BLaER1 (cell line): Measurements from ENCODE around the gene ZBTB37.
"Not testable (repeated sequence)": the region's sequence is repeated elsewhere in the genome, so short reads cannot be mapped to it uniquely, and the experiment has no call there.

Source experiments
- H3K27ac ChIP-seq: shearing (Covaris generic); formaldehyde crosslinking; 2 replicates; pipeline ENCODE4 v1.8.1; 2022
- H3K27me3 ChIP-seq: shearing (Covaris generic); formaldehyde crosslinking; 2 replicates; pipeline ENCODE4 v1.8.1; 2022
- H3K36me3 ChIP-seq: shearing (Covaris generic); formaldehyde crosslinking; 2 replicates; pipeline ENCODE4 v1.8.1; 2022
- H3K4me1 ChIP-seq: shearing (Covaris generic); formaldehyde crosslinking; 2 replicates; pipeline ENCODE4 v1.8.1; 2022
- H3K4me2 ChIP-seq: shearing (Covaris generic); formaldehyde crosslinking; 2 replicates; pipeline ENCODE4 v1.8.1; 2022
- H3K4me3 ChIP-seq: shearing (Covaris generic); formaldehyde crosslinking; 2 replicates; pipeline ENCODE4 v1.8.1; 2022
- H3K9ac ChIP-seq: shearing (Covaris generic); formaldehyde crosslinking; 2 replicates; pipeline ENCODE4 v1.8.1; 2022
- H3K9me3 ChIP-seq: shearing (Covaris generic); formaldehyde crosslinking; 2 replicates; pipeline ENCODE4 v1.8.1; 2022
- H4K20me1 ChIP-seq: shearing (Covaris generic); formaldehyde crosslinking; 2 replicates; pipeline ENCODE4 v1.8.1; 2022
- Cebpa-rat ChIP-seq: shearing (Covaris generic); IDR thresholded peaks from 2 replicates; pipeline ENCODE4 v1.8.1; 2022

The ZBTB37 gene

DNA sequence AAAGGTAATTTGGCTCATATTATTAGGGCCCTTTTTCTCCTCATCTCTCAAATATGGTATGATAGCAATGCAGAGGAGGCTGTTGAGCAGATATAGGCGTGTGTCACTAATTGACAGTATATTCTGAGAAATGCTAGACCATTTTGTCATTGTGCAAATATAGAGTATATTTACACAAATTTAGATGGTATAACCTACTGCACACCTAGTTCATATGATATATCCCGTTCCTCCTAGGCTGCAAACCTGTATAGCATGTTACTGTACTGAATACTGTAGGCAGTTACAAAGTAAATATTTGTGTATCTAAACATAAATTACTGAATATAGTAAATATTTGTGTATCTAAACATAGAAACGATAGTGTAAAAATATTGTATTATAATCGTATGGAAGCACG, 8.6 kb downstream of the ZBTB37 start:
- TF ChIP-seq Cebpa-rat: no peak
- H3K27ac ChIP-seq: no peak overlapping the region
- peaks cover 6% of the 10 kb centered on the region for H3K4me1 ChIP-seq
- H3K4me3 ChIP-seq: no peak overlapping the region
- H3K36me3 ChIP-seq: peaks cover 8% of the 10 kb centered on the region; the same call in 1 of the 2 replicates
- no peaks in the 10 kb centered on the region for H4K20me1 ChIP-seq
- H3K27me3 ChIP-seq: no peaks in the 10 kb centered on the region
- no peak overlapping the region for H3K9ac ChIP-seq
- H3K9me3 ChIP-seq: no peaks in the 10 kb centered on the region
- no peak overlapping the region for H3K4me2 ChIP-seq

DNA sequence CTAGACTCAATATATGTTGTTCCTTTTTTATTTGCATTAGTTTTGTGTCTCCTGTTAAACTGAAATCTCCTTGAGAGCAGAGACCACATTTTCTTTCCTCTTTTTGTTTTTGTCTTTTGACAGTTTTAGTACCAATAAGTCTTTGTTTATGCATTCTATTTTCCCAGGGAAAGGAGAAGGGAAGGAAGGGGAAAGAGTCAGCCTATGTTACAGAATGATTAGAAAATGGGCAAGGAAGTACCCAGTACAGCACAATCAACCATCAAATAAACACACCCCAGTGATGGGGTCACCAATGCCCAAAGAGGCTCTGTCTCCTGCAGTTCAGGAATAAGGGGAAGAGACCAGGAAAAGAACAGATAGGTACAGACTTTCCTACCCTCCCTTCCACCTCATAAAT, 10.1 kb downstream of the ZBTB37 start:
- no peak overlapping the region for H3K27ac ChIP-seq
- H4K20me1 ChIP-seq: no peaks in the 10 kb centered on the region
- no peaks in the 10 kb centered on the region for H3K9me3 ChIP-seq
- no peak overlapping the region for H3K9ac ChIP-seq
- TF ChIP-seq Cebpa-rat: no peak
- no peaks in the 10 kb centered on the region for H3K27me3 ChIP-seq
- no peak overlapping the region for H3K4me3 ChIP-seq
- H3K4me1 ChIP-seq: no peaks in the 10 kb centered on the region
- no peak overlapping the region for H3K4me2 ChIP-seq
- H3K36me3 ChIP-seq: peaks cover 8% of the 10 kb centered on the region; the same call in 1 of the 2 replicates

DNA sequence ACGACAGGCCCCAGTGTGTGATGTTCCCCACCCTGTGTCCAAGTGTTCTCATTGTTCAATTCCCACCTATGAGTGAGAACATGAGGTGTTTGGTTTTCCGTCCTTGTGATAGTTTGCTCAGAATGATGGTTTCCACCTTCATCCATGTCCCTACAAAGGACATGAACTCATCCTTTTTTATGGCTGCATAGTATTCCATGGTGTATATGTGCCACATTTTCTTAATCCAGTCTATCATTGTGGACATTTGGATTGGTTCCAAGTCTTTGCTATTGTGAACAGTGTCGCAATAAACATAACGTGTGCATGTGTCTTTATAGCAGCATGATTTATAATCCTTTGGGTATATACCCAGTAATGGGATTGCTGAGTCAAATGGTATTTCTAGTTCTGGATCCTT, 12.9 kb downstream of the ZBTB37 start:
- H3K4me1 ChIP-seq: not testable (repeated sequence)
- H3K36me3 ChIP-seq: peaks cover 10% of the 10 kb centered on the region

DNA sequence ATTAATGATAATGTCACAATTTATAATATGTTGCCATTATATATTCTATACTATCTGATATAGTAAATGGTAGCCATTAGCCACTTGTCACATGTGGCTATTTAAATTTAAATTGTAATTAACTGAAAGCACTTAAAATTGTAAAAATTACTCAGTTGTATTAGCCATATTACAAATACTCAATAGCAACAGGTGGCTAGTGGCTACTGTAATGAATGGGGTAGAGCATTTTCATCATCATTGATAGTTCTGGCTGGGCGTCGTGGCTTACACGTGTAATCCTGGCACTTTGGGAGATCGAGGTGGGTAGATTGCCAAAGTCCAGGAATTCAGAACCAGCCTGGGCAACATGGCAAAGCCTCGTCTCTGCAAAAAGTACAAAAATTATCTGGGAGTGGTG, 16.5 kb downstream of the ZBTB37 start:
- no peak for TF ChIP-seq Cebpa-rat
- Histone ChIP-seq H3K9me3 (no peaks in the 10 kb centered on the region), H4K20me1 (no peaks in the 10 kb centered on the region), H3K36me3 (peaks cover 15% of the 10 kb centered on the region), H3K9ac (no peak overlapping the region), H3K27me3 (no peaks in the 10 kb centered on the region), H3K27ac (no peak overlapping the region), H3K4me1 (no peaks in the 10 kb centered on the region), H3K4me3 (no peak overlapping the region), H3K4me2 (no peak overlapping the region)

More for the DNA sequence above, 12.9 kb downstream of the ZBTB37 start:
- H3K9ac ChIP-seq, H3K4me2 ChIP-seq, H3K27me3 ChIP-seq, H3K9me3 ChIP-seq, H3K27ac ChIP-seq, H4K20me1 ChIP-seq, H3K4me3 ChIP-seq: not testable (repeated sequence)

DNA sequence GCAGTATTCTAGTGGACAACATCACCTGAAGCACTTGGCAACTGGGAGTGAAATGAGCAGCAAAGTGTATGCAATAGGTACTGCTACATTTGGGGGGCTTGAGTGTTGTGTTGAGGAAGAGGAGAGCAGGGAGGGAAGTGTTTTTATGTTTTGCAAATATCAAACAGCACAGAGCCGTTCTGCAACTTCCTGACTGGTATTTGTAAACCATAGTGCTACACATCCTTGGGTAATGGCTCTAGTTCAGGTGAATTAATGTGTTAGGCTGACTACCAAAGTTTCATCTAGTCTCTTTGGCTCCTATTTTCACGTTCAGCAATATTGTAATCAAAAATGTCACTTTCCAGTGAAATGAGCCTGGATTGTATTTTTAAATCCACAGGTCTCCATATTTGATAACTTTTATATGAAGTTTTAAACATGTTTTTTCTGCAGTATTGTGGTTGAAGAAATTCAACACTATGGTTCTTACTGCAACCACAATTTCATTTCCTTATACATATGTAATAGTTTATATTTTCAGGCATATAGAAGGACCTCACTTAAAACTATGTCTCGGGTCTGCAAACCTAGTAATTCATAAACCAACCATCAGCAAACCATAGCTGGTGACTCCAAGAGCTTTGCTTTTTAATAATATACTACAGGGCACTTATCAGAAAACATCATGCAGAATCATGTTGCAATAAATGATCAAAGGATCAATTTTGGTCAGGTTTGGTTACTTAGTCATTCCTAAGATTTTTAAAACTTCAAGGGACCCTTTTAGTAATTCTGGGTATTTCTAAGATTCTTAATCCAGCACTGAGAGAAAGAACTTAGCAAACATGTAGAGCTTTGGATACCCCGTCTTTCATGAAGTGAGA, 18.8 kb downstream of the ZBTB37 start:
- Histone ChIP-seq H3K27ac (no peak overlapping the region), H3K9ac (no peak overlapping the region), H3K4me2 (no peak overlapping the region), H3K9me3 (no peaks in the 10 kb centered on the region), H3K36me3 (peaks cover 15% of the 10 kb centered on the region), H4K20me1 (no peaks in the 10 kb centered on the region), H3K4me1 (no peaks in the 10 kb centered on the region), H3K4me3 (no peak overlapping the region), H3K27me3 (no peaks in the 10 kb centered on the region)
- TF ChIP-seq Cebpa-rat: no peak

DNA sequence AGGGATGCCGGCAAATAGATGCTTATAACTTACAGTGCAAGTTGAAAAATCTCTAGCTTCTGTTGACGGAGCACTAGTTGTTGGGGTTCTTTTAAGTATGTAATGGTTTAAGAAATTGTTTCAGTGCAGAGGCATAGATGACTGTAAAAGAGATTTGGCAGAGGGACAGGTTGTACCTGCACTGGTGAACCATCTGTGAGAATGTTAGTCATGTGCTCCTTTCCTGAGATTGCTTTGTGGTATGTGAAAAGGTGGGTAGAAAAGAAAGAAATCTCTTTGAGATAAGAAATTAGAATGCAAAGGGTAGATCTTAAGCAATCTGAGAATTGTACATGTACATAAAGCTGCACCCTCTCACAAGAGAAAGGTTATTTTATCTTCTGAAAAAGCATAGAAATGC, 19.4 kb downstream of the ZBTB37 start:
- Histone ChIP-seq H3K27me3 (no peaks in the 10 kb centered on the region), H3K4me3 (no peak overlapping the region), H3K9ac (no peak overlapping the region), H3K36me3 (peaks cover 15% of the 10 kb centered on the region), H3K4me1 (no peaks in the 10 kb centered on the region), H3K9me3 (no peaks in the 10 kb centered on the region), H3K4me2 (no peak overlapping the region), H3K27ac (no peak overlapping the region), H4K20me1 (no peaks in the 10 kb centered on the region)
- no peak for TF ChIP-seq Cebpa-rat

DNA sequence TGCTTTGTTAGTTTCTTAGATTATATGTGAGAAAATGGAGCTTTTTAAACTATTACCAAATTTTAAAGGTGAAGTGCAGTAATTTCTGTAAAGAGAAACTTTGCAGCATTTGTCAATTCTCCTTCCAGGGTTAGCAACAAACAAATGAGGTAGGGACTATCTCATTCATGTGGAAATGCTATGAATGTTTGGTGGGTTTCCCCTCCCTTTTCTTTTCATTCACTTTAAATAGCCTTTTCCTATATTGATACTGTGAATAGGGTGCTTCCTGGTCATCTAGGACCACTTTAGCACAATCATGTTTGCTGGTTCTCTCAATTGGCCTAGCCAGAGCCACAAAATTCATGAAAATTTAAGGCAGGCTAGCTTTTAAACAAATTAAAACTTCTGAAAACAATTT, 20.6 kb downstream of the ZBTB37 start:
- TF ChIP-seq Cebpa-rat: no peak
- Histone ChIP-seq H3K27ac (no peak overlapping the region), H3K9me3 (no peaks in the 10 kb centered on the region), H3K27me3 (no peaks in the 10 kb centered on the region), H3K4me3 (no peak overlapping the region), H4K20me1 (no peaks in the 10 kb centered on the region), H3K4me2 (no peak overlapping the region), H3K9ac (no peak overlapping the region), H3K36me3 (peaks cover 15% of the 10 kb centered on the region), H3K4me1 (no peaks in the 10 kb centered on the region)

DNA sequence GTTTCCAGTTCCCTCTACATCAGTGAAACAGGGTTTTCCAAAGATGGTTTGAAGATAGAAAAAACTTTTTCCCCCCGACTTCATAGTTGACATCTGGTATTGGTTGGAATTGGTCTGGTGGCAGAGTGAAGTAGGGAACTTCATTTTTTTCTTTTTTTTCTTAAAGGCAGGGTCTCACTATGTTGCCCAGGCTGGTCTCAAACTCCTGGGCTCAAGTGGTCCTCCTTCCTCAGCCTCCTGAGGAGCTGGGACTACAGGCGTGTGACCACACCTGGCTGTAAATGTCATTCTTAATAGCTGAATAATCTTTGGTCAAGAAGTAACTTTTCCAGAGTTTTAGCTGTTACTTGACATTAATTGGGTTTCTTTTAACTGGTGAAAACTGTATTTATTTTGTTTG, 21.7 kb downstream of the ZBTB37 start:
- Histone ChIP-seq H3K36me3 (peaks cover 15% of the 10 kb centered on the region), H3K4me3 (no peak overlapping the region), H3K4me2 (no peak overlapping the region), H3K9me3 (no peaks in the 10 kb centered on the region), H3K27ac (no peak overlapping the region), H4K20me1 (no peaks in the 10 kb centered on the region), H3K9ac (no peak overlapping the region), H3K27me3 (no peaks in the 10 kb centered on the region), H3K4me1 (no peaks in the 10 kb centered on the region)
- no peak for TF ChIP-seq Cebpa-rat

DNA sequence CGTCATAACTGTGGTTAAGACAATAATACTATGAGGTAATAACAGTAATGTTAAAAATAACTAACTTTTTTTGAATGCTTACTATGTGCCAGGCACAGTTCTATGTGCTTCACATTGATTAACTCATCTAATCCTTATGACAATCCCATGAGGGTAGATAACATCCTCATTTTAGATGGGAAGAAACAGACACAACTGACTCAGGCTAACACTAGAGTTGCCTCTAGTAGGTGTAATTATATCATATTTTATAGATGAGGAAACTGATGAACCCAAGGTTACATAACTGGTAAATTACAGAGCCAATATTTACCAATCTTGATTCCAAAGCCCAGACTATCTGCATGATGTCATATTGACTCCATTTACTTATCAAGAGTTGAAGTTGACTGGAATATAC, 25.4 kb downstream of the ZBTB37 start:
- Histone ChIP-seq H3K9ac (no peak overlapping the region), H3K27ac (no peak overlapping the region), H4K20me1 (no peaks in the 10 kb centered on the region), H3K9me3 (no peaks in the 10 kb centered on the region), H3K36me3 (no peaks in the 10 kb centered on the region), H3K27me3 (no peaks in the 10 kb centered on the region), H3K4me2 (no peak overlapping the region), H3K4me1 (no peaks in the 10 kb centered on the region), H3K4me3 (no peak overlapping the region)
- no peak for TF ChIP-seq Cebpa-rat

DNA sequence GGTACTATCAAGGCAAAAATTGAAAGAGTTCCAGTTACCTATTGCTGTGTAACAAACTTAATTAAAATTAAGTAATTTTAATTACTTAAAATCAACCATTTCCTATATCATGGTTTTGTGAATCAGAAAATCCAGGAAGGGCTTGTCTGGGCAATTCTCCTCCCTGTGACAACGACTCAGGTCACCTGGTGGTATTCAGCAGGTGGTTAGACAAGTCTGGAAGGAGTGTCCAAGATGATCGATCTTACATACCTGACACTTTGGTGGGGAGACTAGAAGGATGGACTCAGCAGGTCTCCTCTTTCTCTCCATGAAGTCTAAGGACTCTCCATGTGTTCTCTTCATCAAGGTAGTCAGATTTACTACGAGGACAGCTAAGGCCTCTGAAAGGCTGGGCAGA, 26.0 kb downstream of the ZBTB37 start:
- no peaks in the 10 kb centered on the region for H3K36me3 ChIP-seq
- no peak overlapping the region for H3K27ac ChIP-seq
- H3K4me3 ChIP-seq: no peak overlapping the region
- no peak overlapping the region for H3K4me2 ChIP-seq
- no peaks in the 10 kb centered on the region for H3K9me3 ChIP-seq
- H3K27me3 ChIP-seq: no peaks in the 10 kb centered on the region
- H3K4me1 ChIP-seq: no peaks in the 10 kb centered on the region
- H3K9ac ChIP-seq: no peak overlapping the region
- TF ChIP-seq Cebpa-rat: no peak
- H4K20me1 ChIP-seq: no peaks in the 10 kb centered on the region

DNA sequence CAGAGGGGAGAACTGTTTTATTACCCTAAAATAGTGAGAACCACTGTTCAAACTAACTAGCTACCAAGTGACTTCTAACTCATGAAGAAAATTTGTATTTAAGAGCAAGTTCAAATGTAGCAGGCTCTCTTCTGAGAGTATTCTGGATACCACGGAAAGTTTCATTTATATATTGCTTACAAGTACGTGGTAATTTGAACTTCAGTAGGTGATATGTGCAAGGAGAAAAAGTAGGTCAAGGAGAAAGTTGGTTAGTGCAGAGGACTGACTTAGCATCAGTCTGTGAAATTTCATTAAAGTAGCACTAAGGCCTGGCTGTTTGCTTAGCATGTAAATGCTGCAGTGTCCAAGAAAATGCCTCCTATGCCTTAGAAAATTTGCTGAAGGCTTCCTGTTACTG, 32.2 kb downstream of the ZBTB37 start:
- H4K20me1 ChIP-seq: no peaks in the 10 kb centered on the region
- TF ChIP-seq Cebpa-rat: no peak
- H3K27ac ChIP-seq: no peak overlapping the region
- no peak overlapping the region for H3K4me2 ChIP-seq
- no peaks in the 10 kb centered on the region for H3K27me3 ChIP-seq
- H3K9ac ChIP-seq: no peak overlapping the region
- no peaks in the 10 kb centered on the region for H3K4me1 ChIP-seq
- no peaks in the 10 kb centered on the region for H3K9me3 ChIP-seq
- no peaks in the 10 kb centered on the region for H3K36me3 ChIP-seq
- no peak overlapping the region for H3K4me3 ChIP-seq
